Esophagus squamous epithelium (tissue), 4 donors: Measurements from ENCODE around the gene KANSL1.

Experiments used
- CTCF ChIP-seq, 6 experiments: fragments of 450-650 bp in 4 of 6; fragments of 200-600 bp in 2 of 6; sonication (generic) in 2 of 6; IDR thresholded peaks; one replicate each; pipeline ENCODE4 v1.5.1; 2016 to 2019; ENCODE audit warnings: antibody characterized with exemption in 6 of 6, mild to moderate bottlenecking in 4 of 6, moderate library complexity in 4 of 6
- POLR2A ChIP-seq, 4 donors: fragments of 450-650 bp; IDR thresholded peaks; one replicate each; pipeline ENCODE4 v1.6.1; 2017; ENCODE audit warnings: antibody characterized with exemption in 4 of 4, mild to moderate bottlenecking in 4 of 4, moderate library complexity in 3 of 4

GRCh38 chr17:46205975-46206374 is 12.7 kb upstream of the KANSL1 start:
- no peak for TF ChIP-seq POLR2A (IDR thresholded peaks at IDR 0.05)
- TF ChIP-seq CTCF (IDR thresholded peaks at IDR 0.05), result no peak
